NB4 (cell line): ENCODE results near the gene PTCD3.

Experiments used
- MYC ChIP-seq: IDR thresholded peaks from 2 replicates; pipeline ENCODE4 v1.6.1; 2011; ENCODE audit warnings: low read depth, low read length
- POLR2A ChIP-seq: IDR thresholded peaks from 2 replicates; pipeline ENCODE4 v1.6.1; 2011; ENCODE audit warnings: mild to moderate bottlenecking; ENCODE audit not compliant: insufficient read length; ENCODE audit errors: extremely low read depth
- TF ChIP-seq, protein P1 (sequence below): IDR thresholded peaks from one replicate; pipeline ENCODE4 v1.5.1; 2012; ENCODE audit warnings: low read depth, low read length
- TF ChIP-seq, protein P2 (sequence below): IDR thresholded peaks from 2 replicates; pipeline ENCODE4 v1.6.1; 2011; ENCODE audit warnings: low read depth, low read length

DNA sequence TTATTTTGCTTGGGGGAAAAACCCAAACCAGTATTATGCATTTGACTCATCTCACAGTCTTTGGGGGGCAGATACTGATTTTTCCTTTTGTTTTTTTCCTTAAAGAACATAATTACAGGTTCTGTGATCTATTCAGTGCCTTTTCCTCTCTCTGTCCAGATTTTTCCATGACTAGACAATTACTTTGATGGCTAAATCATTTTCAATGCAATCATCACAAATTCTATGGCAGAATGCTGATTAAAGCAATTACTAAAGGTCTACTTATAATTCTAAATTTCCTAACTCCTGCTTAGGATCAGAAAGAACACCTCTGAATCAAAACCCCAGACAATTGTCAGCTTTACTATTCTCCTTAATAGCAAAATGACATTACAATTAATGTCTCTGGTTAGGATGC is 39.1 kb upstream of the PTCD3 start:
- TF ChIP-seq, protein P1, sequence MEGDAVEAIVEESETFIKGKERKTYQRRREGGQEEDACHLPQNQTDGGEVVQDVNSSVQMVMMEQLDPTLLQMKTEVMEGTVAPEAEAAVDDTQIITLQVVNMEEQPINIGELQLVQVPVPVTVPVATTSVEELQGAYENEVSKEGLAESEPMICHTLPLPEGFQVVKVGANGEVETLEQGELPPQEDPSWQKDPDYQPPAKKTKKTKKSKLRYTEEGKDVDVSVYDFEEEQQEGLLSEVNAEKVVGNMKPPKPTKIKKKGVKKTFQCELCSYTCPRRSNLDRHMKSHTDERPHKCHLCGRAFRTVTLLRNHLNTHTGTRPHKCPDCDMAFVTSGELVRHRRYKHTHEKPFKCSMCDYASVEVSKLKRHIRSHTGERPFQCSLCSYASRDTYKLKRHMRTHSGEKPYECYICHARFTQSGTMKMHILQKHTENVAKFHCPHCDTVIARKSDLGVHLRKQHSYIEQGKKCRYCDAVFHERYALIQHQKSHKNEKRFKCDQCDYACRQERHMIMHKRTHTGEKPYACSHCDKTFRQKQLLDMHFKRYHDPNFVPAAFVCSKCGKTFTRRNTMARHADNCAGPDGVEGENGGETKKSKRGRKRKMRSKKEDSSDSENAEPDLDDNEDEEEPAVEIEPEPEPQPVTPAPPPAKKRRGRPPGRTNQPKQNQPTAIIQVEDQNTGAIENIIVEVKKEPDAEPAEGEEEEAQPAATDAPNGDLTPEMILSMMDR = no peak
- TF ChIP-seq, protein P2, sequence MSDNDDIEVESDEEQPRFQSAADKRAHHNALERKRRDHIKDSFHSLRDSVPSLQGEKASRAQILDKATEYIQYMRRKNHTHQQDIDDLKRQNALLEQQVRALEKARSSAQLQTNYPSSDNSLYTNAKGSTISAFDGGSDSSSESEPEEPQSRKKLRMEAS = no peak
- TF ChIP-seq POLR2A (no peak), MYC (no peak)
